GM18907 (cell line): ENCODE data around the gene PAX9.
"Not testable (repeated sequence)": the region's sequence is repeated elsewhere in the genome, so short reads cannot be mapped to it uniquely, and the experiment has no call there.

Experiments used
- ATAC-seq: cut with Tn5 transposase; IDR thresholded peaks from one replicate; pipeline ENCODE4 v1.9.1; 2021; ENCODE audit warnings: mild to moderate bottlenecking, moderate library complexity; ENCODE audit not compliant: unreplicated experiment

PAX9 gene

DNA sequence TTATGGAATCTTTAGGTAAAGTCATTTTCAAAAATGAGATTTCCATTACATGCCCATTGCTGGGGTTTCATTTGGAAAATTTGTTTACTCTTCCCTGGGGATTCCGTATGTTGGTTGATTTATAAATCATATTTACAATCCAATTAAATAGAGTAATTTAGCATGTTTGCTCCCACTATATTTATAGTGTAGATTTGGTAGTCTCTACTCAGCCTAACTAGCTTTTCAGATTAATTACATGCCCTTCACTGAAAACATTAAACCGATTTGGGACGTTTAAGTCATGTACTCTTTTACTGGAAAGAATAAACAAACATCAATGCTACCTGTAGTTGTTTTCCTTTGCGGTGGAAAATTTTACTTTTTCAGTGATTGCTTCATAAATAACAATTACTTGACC is 10.4 kb downstream of the PAX9 start:
- no peak for ATAC-seq

DNA sequence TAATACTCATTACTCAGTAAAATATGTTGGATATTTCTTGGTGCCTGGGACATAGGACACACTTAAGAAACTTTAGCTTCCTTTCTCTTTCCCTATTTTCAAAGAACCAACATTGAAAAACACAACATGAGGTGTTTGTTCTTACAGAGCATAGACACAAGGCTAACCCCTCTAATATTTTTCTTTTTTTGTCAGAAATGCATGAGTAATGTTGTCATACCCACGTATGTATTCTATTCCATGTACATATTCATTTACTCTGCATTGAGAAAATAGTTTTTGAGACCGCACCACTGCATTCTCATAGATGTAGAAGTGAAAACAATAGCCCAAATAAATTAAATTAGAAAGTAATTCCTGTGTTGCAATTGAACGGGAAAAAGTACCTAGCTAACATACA is 13.0 kb downstream of the PAX9 start:
- no peak for ATAC-seq

DNA sequence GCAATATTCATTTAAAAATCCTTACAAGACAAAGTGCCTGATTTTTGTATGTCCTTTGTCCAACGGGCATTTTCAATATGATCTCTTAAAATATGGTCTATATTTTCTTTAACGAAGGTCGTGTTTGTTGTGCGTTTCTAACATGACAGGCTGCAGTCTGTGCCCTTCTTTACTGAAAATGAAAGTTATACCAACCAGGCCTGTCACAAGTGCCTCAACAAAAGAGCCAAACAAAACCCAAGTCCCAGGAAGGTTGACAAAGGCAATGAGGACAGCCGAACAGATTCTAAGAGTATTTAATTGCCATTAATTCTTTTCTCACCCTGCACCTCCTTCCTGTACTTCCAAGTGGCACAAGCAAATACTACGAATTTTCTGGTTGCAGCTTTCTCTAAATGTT is 13.9 kb downstream of the PAX9 start:
- ATAC-seq, result no peak

DNA sequence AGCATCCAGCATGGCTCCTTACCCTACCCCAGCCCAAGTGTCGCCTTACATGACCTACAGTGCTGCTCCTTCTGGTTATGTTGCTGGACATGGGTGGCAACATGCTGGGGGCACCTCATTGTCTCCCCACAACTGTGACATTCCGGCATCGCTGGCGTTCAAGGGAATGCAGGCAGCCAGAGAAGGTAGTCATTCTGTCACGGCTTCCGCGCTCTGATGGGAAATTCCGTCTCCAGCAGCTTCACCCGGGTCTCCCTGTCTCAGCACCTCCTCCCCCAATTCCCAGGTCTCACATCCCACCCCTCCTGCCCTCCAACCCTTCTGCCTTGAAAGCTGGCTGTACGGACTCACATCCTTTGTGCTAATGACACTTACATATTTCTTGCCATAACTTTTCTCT is 14.6 kb downstream of the PAX9 start:
- ATAC-seq, result no peak

DNA sequence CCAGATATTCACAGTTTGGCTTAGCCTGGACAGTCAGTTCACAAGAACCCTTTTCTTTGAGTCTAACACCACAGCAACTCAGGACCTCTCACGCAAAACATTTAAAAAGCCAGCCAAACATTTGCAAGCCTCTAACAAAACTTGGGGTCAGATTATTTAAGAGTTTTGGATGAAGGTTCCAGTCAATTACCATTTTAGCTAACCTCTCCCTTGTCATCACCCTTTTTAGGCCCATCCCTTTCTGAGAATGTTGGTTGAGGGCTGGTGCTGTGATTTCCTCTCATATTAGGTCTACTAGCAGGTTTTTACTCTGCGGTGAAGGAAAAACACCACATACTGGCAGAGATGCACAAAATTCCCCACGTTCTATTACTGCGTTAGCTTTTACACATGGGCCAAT is 20.7 kb downstream of the PAX9 start:
- ATAC-seq, result no peak

DNA sequence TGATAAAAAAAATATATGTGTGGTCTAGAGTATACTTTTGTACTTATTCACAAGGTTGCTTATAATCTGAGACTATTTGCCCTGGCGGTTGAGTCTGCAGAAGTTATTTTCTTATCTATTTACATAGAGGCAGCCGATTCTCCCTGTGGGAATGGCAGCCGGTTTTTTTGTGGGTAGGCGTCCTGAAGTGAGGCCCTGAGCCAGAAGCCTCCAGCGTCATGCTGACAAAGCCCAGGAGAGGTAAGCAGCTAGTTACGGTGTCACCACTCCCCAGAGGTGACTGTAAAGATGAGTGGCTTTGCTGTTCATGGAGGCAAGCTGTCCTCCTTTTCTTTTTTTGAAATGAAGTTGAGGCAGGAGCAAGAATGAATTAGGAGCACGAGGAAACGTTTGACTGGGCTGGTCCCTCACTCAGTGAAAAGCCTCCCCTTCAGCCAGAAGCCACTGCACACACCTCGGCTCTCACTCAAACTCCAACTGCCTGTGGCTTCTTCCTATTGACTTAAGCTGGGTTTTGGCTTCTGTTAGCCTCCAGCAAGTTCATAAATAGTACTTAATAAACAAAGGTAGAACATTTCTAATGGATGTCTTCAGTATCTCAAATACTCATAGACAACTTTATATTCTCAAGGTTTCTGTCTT is 21.5 kb downstream of the PAX9 start:
- ATAC-seq, result no peak

DNA sequence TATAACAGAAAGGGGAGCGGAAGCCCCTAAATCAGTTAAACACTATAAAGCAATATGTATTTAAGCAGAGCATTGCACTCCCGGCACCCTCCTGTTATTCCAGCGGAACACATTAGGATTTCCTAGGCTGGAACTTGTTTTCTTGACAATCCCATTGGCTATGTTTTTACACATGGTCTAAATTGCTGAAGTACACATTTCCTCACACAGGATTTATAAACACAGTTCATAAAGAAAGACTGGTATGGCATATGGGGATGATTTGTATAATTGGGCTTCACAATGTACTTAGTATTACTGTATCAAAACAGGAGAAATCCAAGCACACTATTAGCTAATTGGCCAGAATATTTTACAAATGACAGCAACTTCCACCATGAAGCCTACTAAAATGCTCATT is 23.3 kb downstream of the PAX9 start:
- no peak for ATAC-seq

DNA sequence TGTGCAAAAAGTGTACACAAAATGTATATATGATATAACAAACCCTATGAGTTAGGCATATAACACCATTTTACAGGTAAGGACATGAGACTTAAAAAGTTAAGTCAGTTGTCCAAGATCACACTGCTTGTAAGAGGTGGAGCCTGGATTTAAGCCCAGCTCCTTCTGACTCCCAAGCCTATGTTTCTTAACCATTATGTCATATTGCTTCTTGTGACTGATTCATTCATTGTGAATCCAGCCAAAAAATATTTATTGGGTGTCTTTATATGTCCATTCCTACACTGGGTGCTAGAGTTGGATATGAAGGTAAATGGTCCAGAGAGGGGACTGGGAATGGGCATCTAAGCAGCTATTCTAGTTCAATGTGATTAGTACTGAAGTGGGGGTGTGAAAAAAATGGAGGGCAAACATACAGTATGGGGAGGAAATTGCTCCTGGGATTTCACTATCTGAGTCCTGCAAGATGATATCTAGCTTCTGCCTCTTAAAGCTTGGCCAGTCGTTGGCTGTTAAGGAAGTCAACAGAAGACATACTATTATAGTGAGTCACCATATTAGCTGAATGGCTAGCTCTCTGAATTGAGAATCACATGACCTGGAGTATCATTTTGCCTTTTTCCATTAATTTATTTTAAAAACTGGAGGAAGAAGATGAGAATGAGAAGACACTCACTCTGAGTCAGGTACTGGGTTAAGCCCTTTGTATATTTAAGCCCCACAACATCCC is 28.8 kb downstream of the PAX9 start:
- no peak for ATAC-seq

DNA sequence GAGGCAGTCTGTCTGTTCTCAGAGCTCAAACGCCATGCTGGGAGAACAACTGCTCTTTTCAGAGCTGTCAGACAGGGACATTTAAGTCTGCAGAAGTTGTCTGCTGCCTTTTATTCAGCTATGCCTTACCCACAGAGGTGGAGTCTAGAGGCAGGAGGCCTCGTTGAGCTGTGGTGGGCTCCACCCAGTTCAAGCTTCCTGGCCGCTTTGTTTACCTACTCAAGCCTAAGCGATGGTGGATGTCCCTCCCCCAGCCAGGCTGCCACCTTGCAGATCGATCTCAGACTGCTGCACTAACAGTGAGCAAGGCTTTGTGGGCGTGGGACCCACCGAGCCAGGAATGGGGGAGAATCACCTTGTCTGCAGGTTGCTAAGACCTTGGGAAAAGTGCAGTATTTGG is 37.8 kb downstream of the PAX9 start:
- not testable (repeated sequence) for ATAC-seq

DNA sequence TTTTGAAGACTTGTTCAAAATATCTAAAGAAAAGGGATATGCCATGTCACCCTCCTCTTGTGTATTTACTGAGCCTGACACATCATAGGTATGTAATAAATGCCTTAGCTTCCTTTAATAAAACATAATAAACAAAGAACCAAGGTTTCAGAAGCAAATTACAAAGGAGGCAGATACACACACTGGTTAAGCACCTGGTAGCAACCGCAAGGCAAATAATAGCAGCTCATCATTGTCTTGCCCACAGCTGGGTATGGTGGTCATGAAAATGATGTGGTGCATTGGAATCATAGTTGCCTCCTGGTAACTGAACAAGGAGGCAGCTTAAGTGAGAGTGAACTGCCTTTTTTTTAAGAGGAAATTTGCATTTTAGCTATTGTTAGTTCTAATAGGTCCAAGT is 39.0 kb downstream of the PAX9 start:
- no peak for ATAC-seq

DNA sequence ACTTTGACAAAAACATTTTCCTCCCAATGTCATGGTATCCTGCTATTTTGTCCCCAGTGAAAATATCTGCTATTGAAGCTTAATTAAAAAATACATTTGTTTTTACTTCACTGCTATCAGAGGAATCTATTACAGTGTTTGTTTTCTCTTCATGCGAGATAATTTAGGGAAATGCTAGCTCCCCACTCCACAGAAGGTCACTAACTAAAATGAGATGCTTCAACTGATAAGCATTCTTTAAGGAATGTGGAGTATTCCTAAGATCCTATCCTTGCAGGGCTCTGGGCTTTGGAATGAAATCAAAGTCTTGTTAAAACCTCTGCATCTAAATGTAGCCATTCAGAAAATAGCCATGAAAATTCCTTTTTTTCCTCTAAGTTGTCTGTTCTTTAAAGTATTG is 39.5 kb downstream of the PAX9 start:
- no peak for ATAC-seq

DNA sequence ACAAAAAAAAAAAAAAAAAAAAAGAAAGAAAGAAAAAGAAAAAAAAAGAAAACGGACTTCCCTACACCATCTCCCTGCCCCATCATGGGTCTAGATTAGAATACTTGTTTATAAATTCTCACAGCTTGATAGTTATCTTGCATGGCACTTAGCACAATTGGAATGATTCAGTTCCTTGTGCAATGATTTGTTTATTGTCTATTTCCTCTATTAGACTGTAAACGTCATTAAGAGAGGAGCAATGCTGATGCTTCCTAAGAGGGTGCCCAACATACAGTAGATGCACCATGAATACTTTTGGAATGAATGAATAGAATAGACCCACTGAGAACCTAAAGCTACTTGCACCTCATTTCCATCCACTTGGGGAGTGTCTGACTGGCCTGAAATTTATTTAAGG is 40.8 kb downstream of the PAX9 start:
- no peak for ATAC-seq

DNA sequence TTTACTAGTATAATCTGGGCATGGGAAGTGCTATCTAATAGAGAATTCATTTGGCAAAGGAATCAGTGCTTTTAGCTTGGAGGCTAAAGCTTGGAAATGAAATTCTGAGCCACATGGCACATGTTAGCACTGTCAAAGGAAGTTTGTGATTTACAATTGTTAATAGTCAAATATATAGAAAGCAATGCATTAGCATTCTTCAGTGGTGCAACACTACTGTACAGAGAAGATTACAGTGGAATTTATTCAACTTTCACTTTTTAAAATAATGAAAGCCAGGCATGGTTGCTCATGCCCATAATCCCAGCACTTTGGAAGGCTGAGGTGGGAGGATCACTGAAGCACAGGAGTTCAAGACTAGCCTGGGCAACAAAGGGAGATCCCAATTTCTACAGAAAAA is 45.9 kb downstream of the PAX9 start:
- no peak for ATAC-seq

DNA sequence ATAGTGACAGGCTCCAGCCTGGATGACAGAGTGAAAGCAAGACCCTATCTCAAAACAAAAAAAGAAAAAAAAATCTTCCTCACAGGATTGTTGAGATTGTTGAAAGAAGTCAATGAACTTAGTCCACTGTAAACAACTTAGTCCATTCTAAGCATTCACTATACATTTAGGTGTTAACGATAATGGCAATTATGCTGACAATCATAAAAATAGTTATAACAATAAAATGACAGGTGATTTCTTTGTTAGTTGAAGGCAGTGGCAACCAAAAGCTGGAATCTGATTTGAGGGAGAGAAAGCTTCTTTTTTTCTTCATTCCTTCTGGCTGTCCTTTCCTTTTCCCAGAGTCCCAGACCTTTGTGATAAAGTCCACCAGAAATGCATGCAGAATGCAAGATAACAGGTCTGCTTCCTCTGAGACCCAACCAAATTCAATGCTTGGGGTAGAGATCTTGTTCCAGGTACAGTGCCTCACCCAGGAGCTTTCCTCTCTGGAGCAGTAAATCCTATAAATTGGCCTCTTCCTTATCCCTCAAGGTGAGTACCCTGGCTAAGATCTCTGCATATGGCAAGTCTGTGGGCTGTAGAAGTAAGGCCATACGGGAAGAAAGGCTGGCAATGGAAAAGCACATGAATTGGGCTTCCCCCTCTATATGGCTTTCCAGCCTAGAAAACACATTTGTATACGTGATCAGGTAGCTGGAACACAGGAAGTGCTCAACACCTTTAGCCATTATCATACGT is 52.5 kb downstream of the PAX9 start:
- ATAC-seq, result no peak

DNA sequence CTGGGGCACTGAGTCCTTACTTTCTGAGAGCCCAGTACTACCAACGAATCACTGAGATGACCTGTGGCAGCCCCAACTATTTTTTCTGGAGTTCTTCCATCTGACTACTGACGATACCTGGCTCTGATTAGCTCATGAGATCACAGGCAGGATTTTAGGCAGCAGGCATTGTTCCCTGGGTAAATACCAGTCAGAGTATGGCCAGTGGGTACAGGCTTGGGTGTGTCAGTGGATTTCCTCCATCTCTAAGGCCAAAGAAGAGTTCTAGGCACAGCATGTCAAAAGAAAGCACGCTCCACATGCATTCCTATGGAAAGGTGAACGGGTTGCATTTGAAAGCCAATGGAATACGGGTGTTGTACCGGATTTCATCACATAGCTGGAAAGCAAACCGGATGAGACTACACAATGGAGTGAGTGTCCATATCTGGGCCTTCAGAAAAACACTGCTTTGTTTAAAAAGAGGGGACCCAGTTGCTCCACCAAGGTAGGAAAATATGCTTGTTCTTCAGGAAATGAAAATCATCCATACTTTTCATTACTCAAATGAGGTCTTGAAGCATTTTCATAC is 55.0 kb downstream of the PAX9 start:
- no peak for ATAC-seq

DNA sequence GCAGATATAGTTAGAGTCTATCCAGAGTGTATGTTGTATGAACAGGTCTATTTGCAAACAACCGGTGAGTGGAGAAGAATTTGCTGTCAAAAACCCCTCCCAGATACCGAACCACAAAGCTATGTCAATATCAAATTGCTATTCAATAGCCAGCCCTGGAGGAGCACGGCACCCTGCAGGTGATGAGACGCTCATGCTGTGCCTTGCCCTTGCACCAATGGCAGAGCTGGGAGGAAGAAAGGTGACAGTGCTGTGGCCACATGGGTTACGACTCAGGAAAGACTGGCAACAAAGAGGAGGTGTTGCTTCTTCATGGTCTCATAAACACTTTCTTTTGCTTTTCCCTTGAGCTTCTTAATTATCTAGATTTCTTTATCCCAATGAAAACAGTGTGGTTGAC is 55.7 kb downstream of the PAX9 start:
- ATAC-seq, result no peak

DNA sequence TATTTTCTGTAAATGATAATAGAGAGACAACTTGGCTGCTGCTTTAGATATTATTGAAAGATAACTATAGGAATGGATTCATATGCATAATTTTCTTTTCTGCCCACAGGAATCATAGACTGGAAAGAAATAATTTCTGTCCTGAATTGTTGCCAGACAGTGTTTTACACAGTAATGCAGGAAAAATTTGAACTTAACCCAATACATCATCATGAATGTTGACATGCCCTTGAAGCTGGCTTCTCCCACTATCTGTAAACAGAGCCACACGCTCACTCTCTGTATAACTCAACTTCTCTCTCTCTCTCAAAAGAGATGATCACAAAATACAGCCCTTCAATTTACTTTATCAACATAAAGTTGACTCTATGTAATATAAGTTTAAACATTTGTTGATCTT is 56.6 kb downstream of the PAX9 start:
- no peak for ATAC-seq

DNA sequence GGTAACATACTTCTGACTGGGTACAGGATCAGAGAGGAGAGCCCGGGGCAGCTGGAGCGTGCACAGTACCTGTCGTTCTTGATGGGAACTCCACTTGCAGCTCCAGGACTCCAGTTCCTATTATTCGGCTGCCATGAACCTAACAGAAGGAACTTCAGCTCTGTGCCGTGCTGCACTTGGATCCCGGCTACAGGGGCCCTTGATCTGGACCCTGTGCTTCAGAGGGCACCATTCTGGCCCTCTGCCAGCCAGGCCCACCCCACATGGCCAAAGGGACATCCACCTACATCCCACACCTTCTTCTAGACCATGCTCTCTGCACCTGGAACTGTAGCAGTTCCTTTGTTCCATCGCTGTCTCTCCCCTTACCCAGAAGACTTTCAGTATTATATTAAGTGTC is 58.2 kb downstream of the PAX9 start:
- no peak for ATAC-seq

DNA sequence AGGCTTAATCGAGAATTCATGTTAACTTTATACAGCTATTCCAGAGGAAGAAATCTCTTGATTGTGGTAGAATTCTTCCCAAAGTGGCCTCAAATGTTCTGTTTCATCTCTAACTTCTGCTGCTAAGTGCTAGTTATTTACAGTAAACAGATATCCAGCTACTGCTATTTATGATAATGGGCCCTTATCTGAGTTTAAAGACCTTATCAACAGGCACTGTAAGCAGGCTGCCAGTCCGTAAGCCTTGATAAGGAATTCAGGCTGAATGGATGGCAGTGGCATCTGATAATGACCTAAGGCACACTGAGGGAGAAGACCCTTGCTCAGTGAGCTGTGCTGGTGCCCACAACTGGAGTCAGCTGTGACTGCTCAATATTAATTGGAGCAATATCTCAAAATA is 59.0 kb downstream of the PAX9 start:
- no peak for ATAC-seq

DNA sequence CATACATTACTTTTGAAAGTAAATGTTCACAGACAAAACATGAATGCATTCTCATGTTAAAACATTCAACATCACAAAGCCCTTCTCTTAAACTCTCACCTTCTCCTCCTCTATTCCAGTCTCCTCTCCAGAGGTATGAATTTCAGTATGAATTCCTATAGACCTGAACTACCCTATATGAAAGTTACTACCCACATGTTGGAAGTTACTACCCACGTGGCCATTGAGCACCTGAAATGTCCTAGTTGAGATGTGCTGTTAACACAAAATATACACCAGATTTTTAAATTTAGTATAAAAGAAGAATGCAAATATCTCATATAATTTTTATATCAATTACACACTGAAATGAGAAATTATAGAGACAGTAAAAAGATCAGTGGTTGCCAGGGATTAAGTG is 60.2 kb downstream of the PAX9 start:
- ATAC-seq, result no peak

DNA sequence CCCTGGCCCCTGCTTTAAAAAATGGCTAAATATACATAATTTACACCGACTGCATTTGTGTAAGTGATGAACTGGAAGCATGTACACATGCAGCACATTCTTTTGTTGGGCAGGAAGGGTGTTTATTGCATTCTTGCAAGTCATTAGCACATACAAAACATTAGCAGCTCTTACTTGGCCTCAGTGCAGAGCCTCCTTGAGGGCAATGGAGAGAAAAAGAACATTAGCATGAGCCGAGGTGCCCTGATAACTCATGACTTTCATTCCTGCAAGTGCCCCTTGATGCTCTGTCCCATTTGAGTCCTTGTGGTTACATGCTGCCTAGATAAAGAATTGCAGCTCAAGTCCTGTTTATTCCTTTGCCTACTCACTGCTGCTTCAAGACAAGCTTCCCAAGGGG is 61.9 kb downstream of the PAX9 start:
- no peak for ATAC-seq

DNA sequence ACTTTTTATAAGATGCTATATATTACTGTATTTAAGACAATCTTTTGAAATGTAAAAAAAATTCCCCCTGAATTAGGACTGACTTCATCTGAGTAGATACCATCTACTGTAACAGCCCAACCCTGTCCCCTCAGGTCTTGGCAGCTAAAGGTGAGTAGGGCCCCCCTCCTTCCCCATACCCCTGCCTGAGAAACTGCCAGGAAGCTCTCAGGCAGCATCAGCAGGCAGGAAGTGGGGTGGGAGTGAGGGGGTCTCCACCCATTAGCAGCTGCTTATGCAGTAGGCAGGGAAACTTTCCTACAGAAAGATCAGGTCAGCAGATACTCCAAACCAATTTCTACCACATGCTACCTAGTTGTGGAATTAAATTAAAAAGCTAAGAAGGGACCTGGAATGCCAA is 62.5 kb downstream of the PAX9 start:
- no peak for ATAC-seq
